SK-N-SH (cell line): Measurements from ENCODE around the gene C1QL4. TPM values are rescaled to one million over a fixed set of nuclear protein-coding genes. Genes with fewer than 3 reads are reported as not detected.
"Not testable (repeated sequence)": the region's sequence is repeated elsewhere in the genome, so short reads cannot be mapped to it uniquely, and the experiment has no call there.

Experiments used
- CTCF ChIA-PET: fragments of 300-600, 350-600 bp; formaldehyde crosslinking; extraction: SDS; loops from one replicate; lab custom pipeline; 2021; lab: Yijun Ruan, JAX
- POLR2A ChIA-PET: fragments of 350-600 bp; sonication (Branson Sonifier 250); formaldehyde crosslinking; extraction: SDS; loops from one replicate; lab custom pipeline; 2020; ENCODE audit warnings: antibody characterized with exemption, inconsistent platforms; lab: Yijun Ruan, JAX
- DNase-seq: peaks from one replicate; pipeline ENCODE4 v3.0.0; 2012
- H2AFZ ChIP-seq: fragments of 200-600 bp; sonication (generic); 2 replicates; pipeline ENCODE4 v1.8.1; 2016; ENCODE audit warnings: antibody characterized with exemption, mild to moderate bottlenecking, low read depth
- H3F3A ChIP-seq: fragments of 200-600 bp; sonication (generic); replicated peaks from 2 replicates; pipeline ENCODE3; 2016; ENCODE audit warnings: antibody characterized with exemption, mild to moderate bottlenecking; ENCODE audit not compliant: insufficient read depth
- H3K27ac ChIP-seq, 2 experiments: fragments of 200-500 bp in 1 of 2; fragments of 200-600 bp in 1 of 2; sonication (Bioruptor generic) in 1 of 2; sonication (generic), shearing (Covaris generic) in 1 of 2; 2 replicates each; pipeline versions ENCODE4 v1.5.1 to v1.6.1; 2014 to 2016; ENCODE audit warnings: low read depth in 2 of 2, inconsistent platforms in 1 of 2, low read length in 1 of 2, mild to moderate bottlenecking in 1 of 2, mixed read lengths in 1 of 2
- H3K27me3 ChIP-seq: fragments of 200-600 bp; sonication (generic), shearing (Covaris generic); 2 replicates; pipeline ENCODE4 v1.6.1; 2016; ENCODE audit warnings: mixed run types; ENCODE audit not compliant: insufficient read depth
- H3K36me3 ChIP-seq, 2 experiments: fragments of 200-500 bp in 1 of 2; fragments of 200-600 bp in 1 of 2; sonication (Bioruptor generic) in 1 of 2; sonication (generic) in 1 of 2; replicated peaks in 1 of 2; 2 replicates each; pipeline versions ENCODE3 to v1.5.1; 2014 to 2016; ENCODE audit warnings: low read length in 1 of 2, mild to moderate bottlenecking in 1 of 2; ENCODE audit not compliant: insufficient read depth in 2 of 2, control insufficient read depth in 1 of 2
- H3K4me1 ChIP-seq, 2 experiments: fragments of 200-500 bp in 1 of 2; fragments of 200-600 bp in 1 of 2; sonication (Bioruptor generic) in 1 of 2; sonication (generic), shearing (Covaris generic) in 1 of 2; 2 replicates each; pipeline versions ENCODE4 v1.5.1 to v1.6.1; 2014 to 2016; ENCODE audit warnings: low read depth in 1 of 2, low read length in 1 of 2, mixed run types in 1 of 2; ENCODE audit not compliant: insufficient read depth in 2 of 2, control insufficient read depth in 1 of 2
- H3K4me2 ChIP-seq: fragments of 200-600 bp; sonication (generic), shearing (Covaris generic); 2 replicates; pipeline ENCODE4 v1.6.1; 2017; ENCODE audit warnings: mixed run types
- H3K4me3 ChIP-seq, 2 experiments: fragments of 200-500 bp in 1 of 2; fragments of 200-600 bp in 1 of 2; sonication (Bioruptor generic) in 1 of 2; sonication (generic), shearing (Covaris generic) in 1 of 2; 2 replicates each; pipeline versions ENCODE4 v1.5.1 to v1.8.1; 2014 to 2016; ENCODE audit warnings: low read depth in 2 of 2, inconsistent platforms in 1 of 2, low read length in 1 of 2, mild to moderate bottlenecking in 1 of 2, mixed read lengths in 1 of 2, moderate library complexity in 1 of 2
- H3K79me2 ChIP-seq: fragments of 200-600 bp; sonication (generic); 2 replicates; pipeline ENCODE4 v1.8.1; 2017; ENCODE audit warnings: mild to moderate bottlenecking; ENCODE audit not compliant: insufficient read depth
- H3K9ac ChIP-seq: fragments of 200-600 bp; sonication (generic); 2 replicates; pipeline ENCODE4 v1.6.1; 2017; ENCODE audit warnings: mixed run types
- H3K9me2 ChIP-seq: fragments of 200-600 bp; sonication (generic); 2 replicates; pipeline ENCODE4 v1.6.1; 2017; ENCODE audit warnings: mixed run types
- H3K9me3 ChIP-seq: fragments of 200-600 bp; sonication (generic); 2 replicates; pipeline ENCODE4 v1.6.1; 2017; ENCODE audit warnings: mixed run types, mild to moderate bottlenecking, moderate library complexity
- H4K20me1 ChIP-seq: fragments of 200-600 bp; sonication (generic); 2 replicates; pipeline ENCODE4 v1.6.1; 2017; ENCODE audit warnings: mild to moderate bottlenecking, mixed run types; ENCODE audit not compliant: insufficient read depth
- EP300 ChIP-seq, 2 experiments: IDR thresholded peaks; 2 replicates each; pipeline versions ENCODE4 v1.4.0 to v1.6.1; 2012; ENCODE audit warnings: borderline replicate concordance in 1 of 2, low read depth in 1 of 2, low read length in 1 of 2
- FOSL2 ChIP-seq: IDR thresholded peaks from 2 replicates; pipeline ENCODE4 v1.4.0; 2012; ENCODE audit warnings: low read depth, mild to moderate bottlenecking, moderate library complexity, borderline replicate concordance
- FOXJ3 ChIP-seq: sonication (generic); formaldehyde crosslinking; IDR thresholded peaks from 2 replicates; pipeline ENCODE4 v1.5.1; 2020; ENCODE audit warnings: mild to moderate bottlenecking, missing genetic modification reagents
- JUND ChIP-seq: IDR thresholded peaks from 2 replicates; pipeline ENCODE4 v1.4.0; 2012
- MXI1 ChIP-seq: IDR thresholded peaks from 2 replicates; pipeline ENCODE4 v1.6.1; 2012; ENCODE audit warnings: mild to moderate bottlenecking, low read depth, low read length, improper control_type of control experiment
- RAD21 ChIP-seq: IDR thresholded peaks from 2 replicates; pipeline ENCODE4 v1.6.1; 2012; ENCODE audit warnings: mild to moderate bottlenecking, low read length
- SIN3A ChIP-seq: IDR thresholded peaks from 2 replicates; pipeline ENCODE4 v1.6.1; 2012; ENCODE audit warnings: low read depth, mild to moderate bottlenecking, low read length, moderate library complexity, borderline replicate concordance
- WGBS: methylation state at CpG from one replicate; pipeline ENCODE4 v1.1.6; 2017; ENCODE audit warnings: low lambda C conversion rate; 5-methylcytosine and 5-hydroxymethylcytosine counted together
- polyA plus RNA-seq, 3 experiments: library from polyadenylated mRNA; depleted of rRNA; stranded (reverse); fragments of >200 nt; gene quantifications; 2 replicates each; pipeline ENCODE4 v1.2.3, GENCODE V29; 2012
- TF ChIP-seq, protein P1 (sequence below): IDR thresholded peaks from 2 replicates; pipeline ENCODE4 v1.4.0; 2012; ENCODE audit warnings: low read depth, borderline replicate concordance
- TF ChIP-seq, protein P2 (sequence below): IDR thresholded peaks from 2 replicates; pipeline ENCODE4 v1.4.0; 2012; ENCODE audit warnings: low read depth
- TF ChIP-seq, protein P3 (sequence below): fragments of 200-600 bp; sonication (generic); IDR thresholded peaks from 2 replicates; pipeline ENCODE4 v1.6.1; 2017; ENCODE audit warnings: antibody characterized with exemption, mild to moderate bottlenecking, moderate library complexity

The C1QL4 gene
- polyA plus RNA-seq, 1 of the 3 experiments (the other 2 are of a cell fraction): 14.6 TPM

DNA sequence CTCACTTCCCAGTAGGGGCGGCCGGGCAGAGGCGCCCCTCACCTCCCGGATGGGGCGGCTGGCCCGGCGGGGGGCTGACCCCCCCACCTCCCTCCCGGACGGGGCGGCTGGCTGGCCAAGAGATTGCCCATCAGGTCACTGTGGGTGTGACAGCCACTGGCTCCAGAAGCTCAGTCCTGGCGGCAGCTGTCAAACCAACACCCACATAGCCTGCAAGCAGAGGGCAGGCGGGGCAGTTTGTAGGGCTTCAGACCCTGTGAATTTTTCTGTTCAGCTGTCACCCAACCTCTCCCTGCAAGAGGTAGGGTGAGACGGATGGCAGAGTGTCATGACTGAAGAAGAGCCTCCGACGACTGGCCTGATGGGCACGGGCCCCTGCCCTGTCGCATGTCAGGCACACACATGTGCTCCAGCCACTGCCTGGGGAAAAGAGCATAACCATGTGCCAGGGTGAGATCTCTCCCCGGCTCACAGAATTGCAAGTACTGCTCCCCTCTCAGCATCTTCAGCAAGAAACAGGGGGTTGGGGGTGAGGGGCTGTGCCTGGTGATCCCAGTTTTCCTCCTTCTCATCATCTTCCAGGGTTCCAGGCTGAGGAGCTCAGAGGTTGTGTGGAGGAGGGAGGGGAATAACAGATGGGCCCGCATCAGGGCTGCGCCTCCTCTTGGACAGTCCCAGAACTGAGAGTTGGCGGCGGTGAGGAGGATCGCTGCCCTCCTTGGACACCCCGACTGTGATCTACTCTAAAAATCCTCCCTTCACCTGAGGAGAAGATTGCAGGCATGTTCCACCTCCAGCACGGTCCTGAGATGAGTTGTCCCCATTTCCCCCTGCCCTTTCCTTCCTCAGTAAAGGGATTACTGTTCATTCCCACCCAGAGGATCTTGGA, 53.2 kb downstream of the C1QL4 start:
- ChIA-PET POLR2A (no interaction called here), CTCF (interaction anchor here (0.9 to 29.6 kb wide), 5 partner anchors 9 to 220 kb away, joined by 3 to 658 read pairs (median 9); partner anchors contain the start of genes C1QL4 and DNAJC22)
- no peaks in the 10 kb centered on the region for H3K9me3 ChIP-seq
- WGBS: 93% methylated on average over 23 of the region's 25 CpGs
- H3K27me3 ChIP-seq: no peaks in the 10 kb centered on the region
- no peaks in the 10 kb centered on the region for H4K20me1 ChIP-seq
- no peak overlapping the region for H2AFZ ChIP-seq
- H3K4me2 ChIP-seq: no peak overlapping the region
- no peak overlapping the region for H3K27ac ChIP-seq
- no peaks in the 10 kb centered on the region for H3F3A ChIP-seq
- no peaks in the 10 kb centered on the region for H3K79me2 ChIP-seq
- no peaks in the 10 kb centered on the region for H3K9me2 ChIP-seq
- no peak overlapping the region for H3K4me3 ChIP-seq
- H3K4me1 ChIP-seq: peaks cover 0 to 10% of the 10 kb centered on the region in 2 experiments; a peak in 1 of 4 replicates
- DNase-seq: peak; percentile 34
- TF ChIP-seq, protein P1, sequence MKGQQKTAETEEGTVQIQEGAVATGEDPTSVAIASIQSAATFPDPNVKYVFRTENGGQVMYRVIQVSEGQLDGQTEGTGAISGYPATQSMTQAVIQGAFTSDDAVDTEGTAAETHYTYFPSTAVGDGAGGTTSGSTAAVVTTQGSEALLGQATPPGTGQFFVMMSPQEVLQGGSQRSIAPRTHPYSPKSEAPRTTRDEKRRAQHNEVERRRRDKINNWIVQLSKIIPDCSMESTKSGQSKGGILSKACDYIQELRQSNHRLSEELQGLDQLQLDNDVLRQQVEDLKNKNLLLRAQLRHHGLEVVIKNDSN: no peak
- TF ChIP-seq MXI1: 0 out of 2 replicates have a peak, but pooled peaks have one; percentile 13
- TF ChIP-seq FOXJ3 (CRISPR knock-in tag): no peak
- TF ChIP-seq, protein P2, sequence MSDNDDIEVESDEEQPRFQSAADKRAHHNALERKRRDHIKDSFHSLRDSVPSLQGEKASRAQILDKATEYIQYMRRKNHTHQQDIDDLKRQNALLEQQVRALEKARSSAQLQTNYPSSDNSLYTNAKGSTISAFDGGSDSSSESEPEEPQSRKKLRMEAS: no peak
- TF ChIP-seq RAD21: no peak
- TF ChIP-seq, protein P3, sequence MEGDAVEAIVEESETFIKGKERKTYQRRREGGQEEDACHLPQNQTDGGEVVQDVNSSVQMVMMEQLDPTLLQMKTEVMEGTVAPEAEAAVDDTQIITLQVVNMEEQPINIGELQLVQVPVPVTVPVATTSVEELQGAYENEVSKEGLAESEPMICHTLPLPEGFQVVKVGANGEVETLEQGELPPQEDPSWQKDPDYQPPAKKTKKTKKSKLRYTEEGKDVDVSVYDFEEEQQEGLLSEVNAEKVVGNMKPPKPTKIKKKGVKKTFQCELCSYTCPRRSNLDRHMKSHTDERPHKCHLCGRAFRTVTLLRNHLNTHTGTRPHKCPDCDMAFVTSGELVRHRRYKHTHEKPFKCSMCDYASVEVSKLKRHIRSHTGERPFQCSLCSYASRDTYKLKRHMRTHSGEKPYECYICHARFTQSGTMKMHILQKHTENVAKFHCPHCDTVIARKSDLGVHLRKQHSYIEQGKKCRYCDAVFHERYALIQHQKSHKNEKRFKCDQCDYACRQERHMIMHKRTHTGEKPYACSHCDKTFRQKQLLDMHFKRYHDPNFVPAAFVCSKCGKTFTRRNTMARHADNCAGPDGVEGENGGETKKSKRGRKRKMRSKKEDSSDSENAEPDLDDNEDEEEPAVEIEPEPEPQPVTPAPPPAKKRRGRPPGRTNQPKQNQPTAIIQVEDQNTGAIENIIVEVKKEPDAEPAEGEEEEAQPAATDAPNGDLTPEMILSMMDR: peak; percentile 29; the same call in 1 of the 2 replicates
- no peak for TF ChIP-seq EP300 (IDR thresholded peaks at IDR 0.05; ENCODE audit: borderline replicate concordance in 1 of 2, low read depth in 1 of 2, low read length in 1 of 2)
- TF ChIP-seq SIN3A: no peak
- no peak for TF ChIP-seq JUND
- no peak for TF ChIP-seq FOSL2
- H3K9ac ChIP-seq: no peak overlapping the region
- H3K36me3 ChIP-seq: no peaks in the 10 kb centered on the region

DNA sequence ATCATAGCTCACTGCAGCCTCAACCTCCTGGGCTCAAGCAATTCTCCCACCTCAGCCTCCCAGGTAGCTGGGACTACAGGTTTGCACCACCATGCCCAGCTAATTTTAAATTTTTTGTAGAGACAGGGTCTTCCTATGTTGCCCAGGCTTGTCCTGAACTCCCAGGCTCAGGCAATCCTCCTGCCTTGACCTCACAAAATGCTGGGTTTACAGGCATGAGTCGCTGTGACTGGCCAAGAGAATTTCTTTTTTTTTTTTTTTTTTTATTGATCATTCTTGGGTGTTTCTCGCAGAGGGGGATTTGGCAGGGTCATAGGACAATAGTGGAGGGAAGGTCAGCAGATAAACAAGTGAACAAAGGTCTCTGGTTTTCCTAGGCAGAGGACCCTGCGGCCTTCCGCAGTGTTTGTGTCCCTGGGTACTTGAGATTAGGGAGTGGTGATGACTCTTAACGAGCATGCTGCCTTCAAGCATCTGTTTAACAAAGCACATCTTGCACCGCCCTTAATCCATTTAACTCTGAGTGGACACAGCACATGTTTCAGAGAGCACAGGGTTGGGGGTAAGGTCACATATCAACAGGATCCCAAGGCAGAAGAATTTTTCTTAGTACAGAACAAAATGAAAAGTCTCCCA, 54.1 kb downstream of the C1QL4 start:
- DNase-seq, H3K79me2 ChIP-seq, H3K27me3 ChIP-seq, H3K27ac ChIP-seq, POLR2A ChIA-PET, H3K36me3 ChIP-seq, H3K4me3 ChIP-seq, H4K20me1 ChIP-seq, H3K4me2 ChIP-seq, H3K9me3 ChIP-seq, H3K9ac ChIP-seq, H3F3A ChIP-seq, H3K9me2 ChIP-seq: not testable (repeated sequence)
- WGBS: 76% methylated on average over 3 of the region's 6 CpGs
- H2AFZ ChIP-seq: peak overlapping the region; percentile 79; the same call in 1 of the 2 replicates
- CTCF ChIA-PET: interaction anchor here (1.4 to 29.6 kb wide), 3 partner anchors 10 to 231 kb away, joined by 3 to 658 read pairs (median 9); partner anchors contain the start of gene C1QL4
- H3K4me1 ChIP-seq: peaks cover 0 to 10% of the 10 kb centered on the region in 2 experiments; a peak in 1 of 4 replicates

Other genes with a start within 250 kb of the C1QL4 start
- 0.08 and 0.13 TPM in 2 replicates for gene DHH, start 242.4 kb downstream of the C1QL4 start, polyA plus RNA-seq (2012; rRNA removed)
- 43.0 and 61.4 TPM in 2 replicates for gene LMBR1L, start 226.3 kb downstream of the C1QL4 start, polyA plus RNA-seq (2012; rRNA removed)
- gene TUBA1B, start 205.8 kb downstream of the C1QL4 start, polyA plus RNA-seq (2012; rRNA removed): 2,454 and 2,856 TPM in 2 replicates
- gene TUBA1A, start 148.1 kb downstream of the C1QL4 start, polyA plus RNA-seq (2012; rRNA removed): 1,427 and 1,906 TPM in 2 replicates
- 3.3 and 4.6 TPM in 2 replicates for gene TUBA1C, start 72.1 kb downstream of the C1QL4 start, polyA plus RNA-seq (2012; rRNA removed)
- 1.7 and 1.9 TPM in 2 replicates for gene PRPH, start 42.0 kb downstream of the C1QL4 start, polyA plus RNA-seq (2012; rRNA removed)
- 15.0 and 26.2 TPM in 2 replicates for gene TROAP, start 13.9 kb downstream of the C1QL4 start, polyA plus RNA-seq (2012; rRNA removed)
- gene DNAJC22, start 9.7 kb upstream of the C1QL4 start, polyA plus RNA-seq (2012; rRNA removed): 4.5 and 5.3 TPM in 2 replicates
- gene SPATS2, start 30.3 kb upstream of the C1QL4 start, polyA plus RNA-seq (2012; rRNA removed): 72.9 and 90.2 TPM in 2 replicates
- 3.2 and 3.7 TPM in 2 replicates for gene KCNH3, start 201.8 kb upstream of the C1QL4 start, polyA plus RNA-seq (2012; rRNA removed)
- 103 and 107 TPM in 2 replicates for gene MCRS1, start 231.0 kb upstream of the C1QL4 start, polyA plus RNA-seq (2012; rRNA removed)